HTERT RPE-1 (cell line): ENCODE data around the gene PLA2G2F.

Experiments used
- in situ Hi-C: fragments of 300-500 bp; cut with MboI; formaldehyde crosslinking; loops from 4 replicates; pipeline ENCODE4 v1.14.3; 2020; ENCODE audit warnings: low sequenced_read_pairs

The PLA2G2F gene

DNA sequence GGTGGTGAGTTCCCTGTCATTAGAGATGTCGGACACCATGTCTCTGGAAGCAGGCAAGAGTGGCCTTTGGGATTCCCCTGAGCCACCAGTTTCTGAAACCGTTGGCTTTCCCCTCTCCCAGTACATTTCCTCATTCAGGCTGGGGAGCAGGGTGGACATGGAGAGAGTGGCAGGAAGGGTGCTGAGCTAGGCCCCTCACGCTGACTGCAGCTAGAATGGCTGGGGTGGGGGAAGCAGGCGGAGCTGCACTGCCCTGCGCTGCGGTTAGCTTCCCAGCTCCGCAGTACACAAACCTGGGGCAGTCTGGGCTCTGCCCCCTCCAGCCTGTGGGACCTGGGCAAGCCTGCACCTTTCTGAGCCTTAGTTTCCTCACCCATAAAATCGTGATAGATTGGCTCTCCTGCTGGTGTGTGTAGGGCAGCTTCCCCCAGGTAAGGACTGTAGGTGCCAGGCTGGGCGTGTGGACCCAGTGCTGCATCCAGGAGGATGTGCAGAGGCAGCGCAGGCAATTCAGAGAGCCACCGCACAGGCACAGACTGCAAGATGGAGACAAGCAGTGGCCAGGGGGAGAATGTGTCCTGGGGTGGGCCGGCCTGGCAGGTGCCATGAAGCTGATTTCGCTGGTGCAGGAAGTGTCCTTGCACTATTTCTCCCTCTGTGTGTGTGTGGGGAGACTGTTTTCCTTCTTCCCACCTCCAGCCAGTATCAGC is 3.0 kb downstream of the PLA2G2F start:
- in situ Hi-C loops = no loop called here

- in situ Hi-C loops = no loop called here
These were observed 4.2 kb downstream of the PLA2G2F start for GRCh38 chr1:20143318-20143717.

DNA sequence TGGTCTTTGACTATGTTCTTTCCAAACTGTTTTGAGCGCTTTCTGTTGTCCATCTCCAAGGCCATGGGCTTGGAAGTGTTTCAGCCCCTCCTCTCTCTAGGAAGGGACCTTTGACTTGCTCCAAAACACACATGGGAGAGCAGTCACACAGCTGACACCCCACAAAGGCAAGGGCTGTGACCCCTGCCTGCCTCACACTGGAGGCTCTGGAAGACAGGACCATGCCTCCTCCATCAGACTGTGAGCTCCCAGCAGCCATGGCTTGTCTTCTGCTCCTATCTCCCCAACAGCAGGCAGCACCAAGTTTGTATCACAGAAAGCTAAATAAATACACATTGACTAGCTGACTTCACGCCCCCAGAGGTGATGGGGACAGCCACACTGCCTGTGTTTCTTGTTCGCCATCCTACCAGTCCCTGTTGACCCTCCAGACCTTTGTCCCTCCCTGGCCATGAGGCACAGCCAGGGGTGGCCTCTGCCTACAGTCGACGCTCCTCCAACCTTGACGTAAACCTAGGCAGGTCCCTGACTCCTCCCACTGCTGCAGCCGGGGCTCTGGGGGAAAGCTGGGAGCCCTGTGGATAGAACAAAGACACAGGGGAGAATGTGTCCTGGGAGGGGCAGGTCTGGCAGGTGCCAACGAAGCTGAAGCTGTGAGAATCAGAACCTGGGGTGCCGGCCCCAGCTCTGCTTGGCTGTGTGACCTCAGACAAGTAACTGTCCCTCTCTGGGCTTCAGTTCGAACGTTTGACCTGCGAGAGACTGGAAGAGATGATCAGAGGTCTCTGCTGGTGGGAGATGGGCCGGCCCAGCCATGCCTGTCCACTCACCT is 4.8 kb downstream of the PLA2G2F start:
- in situ Hi-C loops = no loop called here

DNA sequence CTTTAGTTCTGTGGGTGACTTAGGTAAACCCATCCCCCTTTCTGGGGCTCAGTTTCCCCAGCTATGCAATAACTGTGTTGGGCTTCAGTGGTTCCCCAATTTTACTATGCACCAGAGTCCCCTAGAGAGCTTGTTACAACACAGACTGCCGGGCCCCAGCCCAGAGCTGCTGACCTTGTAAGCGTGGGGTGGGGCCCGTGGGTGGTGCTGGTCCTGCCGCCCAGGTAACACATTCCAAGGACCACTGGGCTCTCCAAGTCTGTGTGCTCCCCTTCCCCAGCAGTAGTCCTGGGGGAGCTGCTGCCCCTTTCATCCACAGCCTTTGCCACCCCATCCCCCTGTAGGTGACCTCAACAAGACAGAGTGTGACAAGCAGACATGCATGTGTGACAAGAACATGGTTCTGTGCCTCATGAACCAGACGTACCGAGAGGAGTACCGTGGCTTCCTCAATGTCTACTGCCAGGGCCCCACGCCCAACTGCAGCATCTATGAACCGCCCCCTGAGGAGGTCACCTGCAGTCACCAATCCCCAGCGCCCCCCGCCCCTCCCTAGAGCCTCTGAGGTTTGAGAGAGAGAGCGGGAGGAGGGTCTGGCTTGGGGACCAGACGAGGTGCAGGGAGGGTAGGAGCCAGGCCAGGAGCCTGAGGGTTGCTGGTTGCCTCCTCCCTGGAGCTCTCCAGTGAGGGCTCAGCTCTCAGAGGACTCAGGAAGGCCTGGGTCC is 8.9 kb downstream of the PLA2G2F start:
- in situ Hi-C loops = no loop called here

DNA sequence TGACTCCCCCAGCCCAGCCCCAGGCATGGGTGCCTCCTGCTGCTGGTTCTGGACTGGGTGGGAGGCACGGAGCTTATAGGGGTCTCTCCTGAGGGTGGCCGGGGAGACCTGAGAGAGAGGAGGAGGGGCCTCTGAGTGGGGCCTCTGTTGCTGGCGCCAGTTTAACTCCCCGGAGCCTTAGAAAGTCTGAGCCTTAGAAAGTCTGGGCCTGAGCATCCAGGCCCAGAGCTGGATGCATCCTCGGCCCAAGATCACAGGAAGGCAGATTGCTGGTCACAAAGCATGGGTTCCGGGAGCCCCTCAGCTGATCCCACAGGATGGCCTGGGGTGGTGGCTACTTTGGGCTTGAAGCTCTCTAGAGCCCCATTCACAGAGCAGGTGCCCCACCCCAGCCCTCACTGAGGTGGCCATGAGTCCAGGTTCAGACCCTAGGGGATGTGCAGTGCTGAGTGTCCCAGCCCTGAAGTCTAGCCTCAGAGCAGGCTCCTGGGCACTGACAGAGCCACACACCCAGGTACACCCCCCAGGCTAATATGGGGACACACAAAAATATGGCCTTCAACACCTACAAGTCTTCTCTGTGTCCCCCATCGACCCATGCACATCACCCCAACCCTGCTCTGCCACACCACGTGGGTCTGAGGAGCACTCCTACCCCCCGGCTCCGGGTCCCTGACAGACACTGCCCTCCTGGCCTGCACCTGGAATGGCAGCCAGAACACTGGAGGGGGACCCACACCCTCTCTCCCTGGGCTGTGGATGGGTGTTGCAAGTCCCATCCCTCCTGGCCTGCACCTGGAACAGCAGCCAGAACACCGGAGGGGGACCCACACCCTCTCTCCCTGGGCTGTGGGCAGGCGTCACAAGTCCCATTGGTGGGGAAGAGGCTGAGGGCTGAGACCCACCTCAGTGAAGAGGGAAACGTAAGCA is 9.7 kb downstream of the PLA2G2F start:
- in situ Hi-C loops = no loop called here

- in situ Hi-C loops = no loop called here
These were observed 10.6 kb downstream of the PLA2G2F start for GRCh38 chr1:20149601-20150325.

GRCh38 chr1:20150326-20150705 is 11.2 kb downstream of the PLA2G2F start:
- in situ Hi-C loops = no loop called here

DNA sequence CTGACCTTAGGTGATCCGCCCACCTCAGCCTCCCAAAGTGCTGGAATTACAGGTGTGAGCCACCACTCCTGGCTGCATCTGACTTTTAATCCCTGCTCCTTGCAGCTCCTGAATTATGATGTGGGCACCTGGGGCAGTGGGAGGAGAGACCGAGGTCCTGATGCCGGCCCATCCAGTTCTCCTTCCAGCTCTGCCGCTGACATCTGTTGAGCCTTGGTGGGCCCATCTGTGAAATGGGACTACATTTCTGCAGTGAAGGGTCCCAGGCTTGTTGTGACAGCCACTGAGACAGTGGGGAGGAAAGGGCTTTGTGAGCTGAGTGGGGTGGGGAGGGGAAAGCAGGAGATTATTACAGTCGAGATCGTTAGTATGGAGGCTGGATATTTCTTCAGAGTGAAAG is 11.8 kb downstream of the PLA2G2F start:
- in situ Hi-C loops = no loop called here

DNA sequence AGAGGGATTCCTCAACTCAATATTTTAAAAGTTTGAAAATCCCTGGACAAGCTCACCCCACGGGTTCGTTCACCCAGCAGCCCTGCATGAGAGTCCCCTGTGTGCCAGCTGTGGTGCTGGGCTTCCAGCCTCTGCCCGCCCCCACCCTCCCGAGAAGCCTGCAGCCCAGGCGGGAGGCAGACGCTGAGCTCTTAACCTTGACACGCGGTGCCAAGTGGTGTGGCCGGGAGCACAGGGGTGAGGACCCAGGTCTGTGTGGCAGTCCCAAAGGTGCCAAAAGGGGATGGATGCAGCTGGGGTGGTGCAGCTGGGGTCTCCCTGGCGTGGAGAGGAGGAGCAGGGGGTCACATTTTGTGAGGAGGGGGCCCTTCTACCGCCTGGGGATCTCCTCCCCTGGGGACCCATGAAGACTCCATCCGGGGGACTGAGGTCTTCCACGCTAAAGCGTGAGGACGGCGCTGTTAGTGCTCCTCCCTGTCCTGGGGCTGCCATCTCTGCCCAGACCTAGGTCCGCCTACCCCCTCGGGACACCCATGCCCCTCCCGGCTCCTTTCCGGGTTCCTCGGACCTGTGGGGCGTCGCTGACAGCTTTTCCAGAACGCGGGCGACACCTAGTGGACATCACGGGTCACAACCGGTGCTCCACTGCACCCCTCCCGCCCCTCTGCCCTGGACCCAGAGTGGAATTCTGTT is 12.9 kb downstream of the PLA2G2F start:
- in situ Hi-C loops = no loop called here

- in situ Hi-C loops = no loop called here
These were observed 13.4 kb downstream of the PLA2G2F start for GRCh38 chr1:20152599-20152930.

GRCh38 chr1:20153000-20153418 is 13.9 kb downstream of the PLA2G2F start:
- in situ Hi-C loops = no loop called here

GRCh38 chr1:20154301-20154831 is 15.2 kb downstream of the PLA2G2F start:
- in situ Hi-C loops = no loop called here

GRCh38 chr1:20158358-20159070 is 19.4 kb downstream of the PLA2G2F start:
- in situ Hi-C loops = no loop called here

GRCh38 chr1:20160034-20160433 is 20.9 kb downstream of the PLA2G2F start:
- in situ Hi-C loops = no loop called here

DNA sequence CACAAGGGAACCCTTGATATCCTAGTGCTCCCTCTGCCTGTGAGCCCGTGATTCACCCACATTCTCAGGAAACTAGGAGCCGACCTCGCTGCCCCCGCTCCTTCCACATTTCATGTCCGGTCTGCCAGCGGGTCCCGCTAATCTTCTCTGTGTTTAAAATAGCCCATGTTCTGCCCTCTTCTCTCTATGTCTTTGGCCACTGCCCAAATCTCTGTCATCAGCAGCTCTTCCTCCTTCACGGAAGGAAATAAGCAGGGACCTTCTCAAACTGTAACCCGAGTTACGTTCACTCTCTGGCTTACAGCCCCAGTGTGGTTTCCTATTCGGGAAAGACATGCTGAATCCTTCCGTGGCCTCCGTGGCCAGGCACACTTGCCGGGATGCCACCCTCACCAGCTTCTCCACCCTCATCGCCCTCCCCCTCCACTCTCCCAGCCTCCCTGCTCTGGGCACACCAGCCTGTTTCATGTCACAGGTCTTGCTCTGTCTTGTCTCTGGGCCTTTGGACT is 25.6 kb downstream of the PLA2G2F start:
- in situ Hi-C loops = no loop called here

DNA sequence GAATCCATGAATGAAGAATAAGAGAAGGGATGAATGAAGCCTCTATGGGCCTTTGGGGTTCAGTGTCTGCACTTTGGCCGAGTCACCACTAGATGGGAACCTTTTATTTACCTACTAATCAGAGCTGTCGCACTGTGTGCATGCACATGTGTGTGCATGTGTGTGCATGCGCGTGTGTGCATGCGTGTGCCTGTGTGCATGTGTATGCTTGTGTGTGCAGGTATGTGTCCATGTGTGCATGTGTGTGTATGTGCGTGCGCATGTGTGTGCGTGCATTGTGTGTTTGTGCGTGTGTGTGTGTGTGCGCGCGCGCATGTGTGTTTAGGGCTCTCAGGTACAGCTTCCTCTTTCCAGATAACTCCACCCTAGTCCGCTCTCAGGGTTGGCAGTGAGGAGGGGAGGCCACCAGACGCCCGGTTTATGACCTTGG is 26.4 kb downstream of the PLA2G2F start:
- in situ Hi-C loops = no loop called here

DNA sequence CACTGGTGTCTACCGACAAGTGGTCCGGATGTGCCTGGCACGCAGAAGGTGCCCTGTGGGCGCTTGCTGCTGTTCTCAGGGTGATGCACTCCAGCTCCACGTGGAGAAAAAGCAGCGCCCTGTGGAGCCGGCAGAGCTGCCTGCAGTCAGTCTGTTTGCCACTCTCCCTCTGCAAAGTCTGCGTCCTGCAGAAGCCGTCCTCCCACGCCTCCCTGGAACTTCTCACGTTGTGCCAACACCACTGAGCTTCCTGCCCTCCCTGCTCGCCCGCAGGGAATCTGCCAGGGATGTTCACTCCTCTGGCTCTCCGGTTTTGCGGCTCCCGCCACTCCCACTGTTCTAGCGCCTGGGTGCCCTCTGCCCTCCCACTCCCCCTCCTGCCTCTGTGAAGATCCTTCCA is 26.9 kb downstream of the PLA2G2F start:
- in situ Hi-C loops = no loop called here

GRCh38 chr1:20167126-20167525 is 28.0 kb downstream of the PLA2G2F start:
- in situ Hi-C loops = no loop called here
